C1 segment of cervical spinal cord (tissue), 14 donors: ENCODE measurements around the gene EPAS1.

Experiments
- DNase-seq, 14 donors: peaks; one replicate each; lab custom pipeline; 2025; lab: John Stamatoyannopoulos, UW

EPAS1 gene

DNA sequence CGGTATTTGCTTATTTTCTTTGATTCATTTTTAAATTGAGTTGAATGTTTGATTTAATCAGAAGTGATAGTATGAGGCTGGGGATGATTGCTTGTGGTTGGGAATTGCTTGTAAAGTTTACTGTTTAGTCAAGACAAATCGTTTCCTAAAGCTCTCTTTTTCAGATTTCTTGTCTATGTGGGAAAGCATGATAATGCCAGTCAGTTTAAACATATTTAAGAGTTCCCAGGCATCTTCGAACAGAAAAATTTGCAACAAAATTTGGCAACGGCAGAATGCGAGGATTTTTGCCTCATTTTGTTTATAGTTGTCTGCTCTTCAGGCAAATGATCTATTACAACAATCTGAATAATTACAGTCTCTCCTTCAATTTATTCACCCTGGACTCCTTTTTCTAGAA, 22.5 kb downstream of the EPAS1 start:
- DNase-seq: no peak

DNA sequence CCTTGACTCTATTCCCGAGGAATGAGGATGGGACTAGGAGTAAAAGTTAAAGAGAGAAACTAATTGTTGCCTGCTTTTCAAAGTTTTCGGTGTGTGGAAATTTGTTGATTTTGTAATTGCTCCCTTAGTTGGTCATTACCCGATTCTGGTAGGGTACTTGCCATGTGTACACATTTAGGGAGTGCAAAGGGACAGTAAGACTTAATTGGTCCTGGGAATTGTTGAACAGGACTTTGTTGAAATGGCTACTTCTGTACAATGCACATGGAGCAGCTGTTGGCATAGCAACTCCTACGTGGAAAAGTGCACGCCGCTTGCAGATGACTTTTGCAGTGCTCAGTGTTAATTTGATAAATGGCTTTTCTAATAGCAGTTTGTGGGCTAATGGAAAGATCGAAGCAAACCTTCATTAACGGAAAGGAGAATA, 22.9 kb downstream of the EPAS1 start:
- no peak for DNase-seq

DNA sequence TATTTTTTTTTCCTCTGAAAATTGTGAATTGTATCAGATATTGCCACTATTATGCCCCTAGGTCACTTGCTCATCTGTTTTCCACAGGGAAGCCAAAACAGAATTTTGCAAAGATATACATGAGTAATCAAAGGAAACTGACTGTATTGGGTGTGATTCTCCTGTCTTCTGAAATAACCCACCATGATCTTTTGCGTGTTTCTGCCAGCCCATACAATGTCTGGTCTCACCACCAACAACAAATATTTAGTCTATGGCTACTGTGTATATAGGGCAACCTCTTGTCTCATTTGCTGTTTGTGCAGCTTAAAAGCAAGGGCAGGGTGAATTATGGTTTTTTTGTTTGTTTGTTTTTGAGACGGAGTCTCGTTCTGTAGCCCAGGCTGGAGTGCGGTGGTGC, 26.5 kb downstream of the EPAS1 start:
- no peak for DNase-seq

DNA sequence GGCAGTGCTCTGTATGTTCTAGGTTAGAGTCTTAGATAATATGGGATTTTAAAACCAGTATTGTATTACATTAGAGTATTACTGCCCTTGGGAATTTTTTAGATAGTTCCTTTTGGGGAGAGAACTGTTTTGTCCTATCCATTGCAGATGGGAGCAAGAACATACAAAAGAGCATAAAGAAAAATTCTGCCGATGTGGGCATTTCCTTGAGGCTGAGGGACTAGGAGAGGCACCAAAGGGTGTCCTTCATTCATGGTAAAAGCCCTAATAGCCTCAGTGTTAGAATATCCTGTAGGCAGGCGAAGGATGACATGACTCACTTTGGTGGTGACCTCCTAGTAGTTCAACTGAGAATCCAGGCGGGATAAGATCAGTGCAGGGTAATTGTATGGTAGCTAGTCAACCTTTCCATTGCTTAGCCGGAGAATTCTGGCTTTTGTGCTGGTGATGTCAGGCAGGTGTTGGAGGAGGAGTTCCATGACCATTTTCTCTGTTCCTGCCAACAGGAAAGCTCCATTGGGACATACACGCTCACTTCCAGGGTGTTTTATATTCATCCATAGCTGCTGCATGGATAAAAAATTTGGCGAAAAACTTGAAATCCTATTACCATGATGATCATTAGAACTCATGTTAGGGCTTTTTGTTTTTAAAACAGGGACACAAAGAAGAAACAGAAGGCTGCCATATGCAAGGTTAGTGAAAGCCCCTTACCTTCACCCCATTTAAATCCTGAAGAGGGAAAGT, 28.1 kb downstream of the EPAS1 start:
- no peak for DNase-seq

DNA sequence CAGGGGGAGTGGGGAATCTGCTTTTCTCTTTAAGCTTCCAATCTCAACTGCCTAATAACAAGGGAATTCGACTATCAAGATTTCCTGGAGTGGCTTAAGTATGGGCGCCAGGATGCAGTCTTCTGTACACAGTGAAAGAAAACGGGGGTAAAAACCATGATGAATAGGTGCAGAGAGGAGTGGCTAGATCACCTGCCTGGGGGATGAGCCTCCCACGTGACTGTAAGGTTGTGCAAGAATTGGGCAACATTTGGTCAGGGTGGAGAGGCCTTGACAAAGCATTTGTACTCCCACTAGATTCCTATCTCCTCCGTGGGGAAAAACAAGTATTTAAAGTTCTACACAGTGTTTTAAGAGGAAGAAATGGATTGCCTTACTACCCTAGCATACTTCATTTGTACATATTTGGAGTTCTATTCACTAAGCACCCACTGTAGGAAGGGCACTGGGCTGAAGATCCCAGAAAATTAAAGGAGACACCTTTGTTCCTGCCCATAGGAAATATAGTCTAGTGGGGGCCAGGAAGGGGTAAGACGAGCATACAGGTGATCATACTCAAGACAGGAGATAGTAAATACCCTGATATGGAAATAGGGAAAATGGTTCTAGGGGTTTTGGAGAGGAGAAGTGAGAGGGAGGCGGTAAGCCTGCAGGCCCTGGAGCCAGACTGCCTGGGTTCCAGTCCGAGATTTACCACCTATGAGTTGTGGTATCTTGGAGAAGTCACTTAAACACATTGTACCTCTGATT, 29.2 kb downstream of the EPAS1 start:
- DNase-seq: no peak

DNA sequence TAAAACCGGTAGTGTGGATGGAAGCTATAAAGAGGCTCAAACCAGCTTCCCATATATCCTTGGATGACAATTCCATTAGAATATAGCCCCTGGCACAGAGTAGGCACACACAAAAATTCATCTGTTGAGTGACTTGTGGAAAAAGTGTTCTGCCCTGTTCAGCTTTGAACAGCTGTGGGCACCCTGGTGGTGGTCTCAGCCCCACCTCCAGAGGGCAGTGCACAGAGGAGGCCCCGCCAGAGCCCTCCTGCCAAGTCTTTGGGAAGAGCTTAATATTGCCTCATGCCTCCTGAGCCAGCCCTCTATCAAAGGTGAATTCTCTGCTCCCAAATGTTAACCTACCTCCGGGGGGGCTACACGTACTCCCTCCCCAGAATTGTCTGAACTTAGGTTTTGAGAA, 30.4 kb downstream of the EPAS1 start:
- no peak for DNase-seq

DNA sequence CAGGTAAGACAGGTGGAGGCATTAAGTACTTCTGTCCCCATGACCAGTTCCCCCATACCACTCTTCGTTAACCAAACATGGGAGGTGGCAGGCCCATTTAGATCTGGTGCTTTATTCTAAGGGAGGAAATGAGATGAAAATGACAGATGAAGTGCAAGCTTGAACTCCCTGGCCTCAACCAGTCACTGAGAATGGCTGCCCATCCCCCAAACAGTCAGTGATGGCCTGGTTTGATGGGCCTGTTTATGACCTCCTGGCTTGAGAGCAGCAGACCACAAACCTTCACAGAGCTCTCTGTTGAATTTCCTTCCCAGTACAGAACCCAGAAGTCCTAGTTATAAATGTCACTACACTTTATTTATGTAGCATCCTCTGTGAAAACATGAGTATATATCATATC, 31.1 kb downstream of the EPAS1 start:
- DNase-seq: no peak

DNA sequence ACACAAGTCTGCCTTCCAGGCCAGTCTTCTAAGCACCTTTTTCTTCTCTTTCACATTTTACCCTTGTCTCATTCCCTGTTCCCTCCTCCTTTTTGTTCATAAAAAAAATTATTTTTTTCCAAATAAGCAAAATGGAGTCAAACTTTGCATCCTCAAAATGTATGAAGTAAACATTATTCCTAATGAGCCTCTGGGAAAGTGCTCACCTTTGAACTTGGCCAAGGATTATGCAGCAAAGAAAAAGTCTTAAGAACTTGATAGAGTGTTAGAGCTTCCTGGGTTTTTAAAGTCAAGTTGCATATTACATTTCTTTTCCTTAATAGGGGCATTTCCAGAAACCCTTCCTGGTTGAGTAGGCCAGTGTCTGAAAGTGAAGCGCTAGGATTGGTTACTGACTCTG, 31.6 kb downstream of the EPAS1 start:
- no peak for DNase-seq

DNA sequence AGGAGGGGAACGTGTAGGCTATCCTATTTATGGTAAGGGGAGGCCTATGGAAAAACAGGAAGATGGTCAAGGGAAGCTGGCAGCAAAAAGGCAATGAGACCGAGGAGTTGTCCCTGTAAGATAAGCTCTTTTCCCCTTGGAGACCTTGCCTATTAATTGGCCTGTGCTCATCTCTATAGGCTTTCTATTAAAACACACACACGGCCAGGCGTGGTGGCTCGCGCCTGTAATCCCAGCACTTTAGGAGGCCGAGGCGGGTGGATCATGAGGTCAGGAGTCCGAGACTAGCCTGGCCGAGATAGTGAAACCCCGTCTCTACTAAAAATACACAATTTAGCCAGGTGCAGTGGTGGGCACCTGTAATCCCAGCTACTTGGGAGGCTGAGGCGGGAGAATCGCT, 32.1 kb downstream of the EPAS1 start:
- no peak for DNase-seq

DNA sequence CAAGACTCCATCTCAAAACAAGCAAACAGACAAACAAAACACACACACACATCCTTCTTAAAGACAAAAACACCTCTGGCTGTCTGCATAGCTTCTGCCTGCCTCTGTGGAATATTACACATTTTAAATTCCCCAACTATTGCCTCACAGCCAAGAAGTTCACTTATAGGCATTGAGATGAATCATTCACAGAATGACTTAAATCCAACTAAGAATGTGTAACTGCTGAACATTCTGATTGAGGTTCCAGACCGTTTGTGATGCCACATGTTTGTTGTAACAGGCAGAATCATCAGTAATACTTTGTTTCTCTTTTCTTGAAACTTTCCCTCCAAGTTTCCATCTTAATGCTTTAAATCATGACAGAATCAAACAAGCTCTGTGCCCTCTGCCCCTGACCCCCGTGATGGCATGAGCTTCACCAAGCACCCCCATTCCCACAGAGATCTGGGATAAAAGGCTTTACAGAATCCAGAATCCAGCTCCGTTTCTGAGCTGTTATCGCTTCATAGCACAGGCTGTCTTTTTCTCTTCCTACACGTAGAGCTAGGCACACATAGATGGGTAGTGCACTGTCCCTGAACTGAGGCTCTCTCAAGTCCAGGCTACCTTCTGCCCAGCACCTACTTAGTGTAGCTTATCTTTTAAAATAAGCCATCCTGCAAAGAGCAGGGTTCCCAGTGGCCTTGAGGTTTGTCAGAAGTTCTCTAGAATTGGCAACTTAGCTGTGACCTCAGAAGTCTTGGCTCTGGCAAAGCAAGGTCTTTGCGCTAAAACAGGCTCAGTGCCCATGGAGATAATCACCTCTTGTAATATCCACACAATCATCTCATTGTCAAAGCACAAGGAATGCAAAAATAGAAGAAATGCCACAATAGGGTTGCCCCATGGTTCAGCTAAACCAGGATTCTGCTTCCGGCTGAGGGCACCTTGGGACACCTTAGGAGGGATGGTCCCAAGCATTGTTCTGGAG, 32.9 kb downstream of the EPAS1 start:
- DNase-seq: no peak

DNA sequence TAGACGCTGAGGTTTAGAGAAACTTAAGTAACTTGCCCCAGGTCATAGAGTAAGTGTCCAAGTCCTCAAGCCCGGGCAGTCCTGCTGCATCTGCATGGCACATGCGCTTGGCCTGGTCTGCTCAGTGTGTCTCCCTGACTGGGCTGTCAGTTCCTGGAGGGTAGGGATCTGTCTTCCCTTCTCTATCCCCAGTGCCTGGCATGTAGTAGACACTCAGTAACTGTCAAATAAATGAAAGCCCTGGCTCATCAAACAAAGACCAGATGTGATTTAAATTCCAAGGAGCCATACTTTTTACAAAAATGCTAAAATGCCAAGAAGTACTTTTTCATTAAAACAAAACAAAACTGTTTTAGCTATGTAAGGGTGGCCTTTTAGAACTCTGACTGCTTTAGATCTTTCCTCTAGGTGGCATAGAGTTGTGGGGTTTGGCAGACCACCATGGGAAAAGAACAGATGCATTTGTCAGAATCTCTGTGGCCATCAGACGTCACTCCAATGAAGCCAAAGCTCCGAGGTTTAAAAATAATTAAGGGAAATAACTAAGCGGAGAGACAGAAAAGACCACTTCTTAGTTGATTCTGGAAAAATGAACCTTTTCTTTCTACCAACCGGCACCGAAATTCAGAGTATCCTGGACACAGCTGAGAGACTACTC, 34.0 kb downstream of the EPAS1 start:
- DNase-seq: no peak

DNA sequence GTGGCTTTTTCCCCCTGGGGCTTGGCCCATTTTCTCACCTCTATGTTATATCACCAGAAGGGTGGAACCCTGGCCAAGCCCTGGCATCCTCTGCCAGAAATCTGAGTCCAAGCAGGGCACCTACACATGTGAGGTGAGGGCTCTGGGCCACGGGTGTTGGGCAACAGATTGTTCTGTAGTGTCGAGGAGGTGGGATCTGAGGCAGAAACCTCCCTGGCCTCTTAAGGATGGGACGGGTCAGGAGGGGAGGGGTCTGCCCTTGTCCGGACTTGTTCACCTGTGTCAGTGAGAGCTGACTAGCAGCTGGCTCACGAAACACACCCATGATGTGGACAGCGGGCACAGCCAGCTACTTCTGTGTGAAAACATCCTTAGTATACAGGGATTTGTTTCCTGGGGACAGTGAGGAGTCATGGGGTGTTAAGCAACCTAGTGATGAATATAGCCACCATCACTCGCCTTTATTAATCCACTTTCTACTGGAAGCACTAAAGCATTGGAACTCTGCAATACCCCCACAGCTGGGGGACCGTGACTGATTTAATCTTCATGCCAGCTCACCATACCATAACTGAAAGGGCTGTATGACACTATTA, 35.6 kb downstream of the EPAS1 start:
- no peak for DNase-seq

DNA sequence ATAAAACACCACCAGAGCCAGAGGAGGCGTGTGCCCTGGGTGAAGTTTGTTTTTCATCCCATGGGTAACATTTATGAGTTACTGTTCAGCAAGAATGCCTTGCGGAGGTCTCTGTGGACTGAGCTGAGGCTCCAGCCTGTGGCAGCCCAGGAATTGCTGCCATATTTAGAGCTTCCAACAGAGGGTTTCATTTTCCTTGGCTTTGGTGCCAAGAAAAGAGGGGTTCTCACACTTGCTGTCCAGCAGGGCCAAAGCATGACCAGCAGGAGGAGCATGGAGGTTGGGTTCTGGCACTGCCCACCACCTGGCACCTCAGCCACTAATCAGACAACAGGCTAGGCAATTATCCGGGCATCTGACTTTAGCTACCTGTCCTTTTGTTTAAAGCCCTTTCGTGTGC, 36.7 kb downstream of the EPAS1 start:
- peak in 1 of 14 donors; percentile 21 for DNase-seq

DNA sequence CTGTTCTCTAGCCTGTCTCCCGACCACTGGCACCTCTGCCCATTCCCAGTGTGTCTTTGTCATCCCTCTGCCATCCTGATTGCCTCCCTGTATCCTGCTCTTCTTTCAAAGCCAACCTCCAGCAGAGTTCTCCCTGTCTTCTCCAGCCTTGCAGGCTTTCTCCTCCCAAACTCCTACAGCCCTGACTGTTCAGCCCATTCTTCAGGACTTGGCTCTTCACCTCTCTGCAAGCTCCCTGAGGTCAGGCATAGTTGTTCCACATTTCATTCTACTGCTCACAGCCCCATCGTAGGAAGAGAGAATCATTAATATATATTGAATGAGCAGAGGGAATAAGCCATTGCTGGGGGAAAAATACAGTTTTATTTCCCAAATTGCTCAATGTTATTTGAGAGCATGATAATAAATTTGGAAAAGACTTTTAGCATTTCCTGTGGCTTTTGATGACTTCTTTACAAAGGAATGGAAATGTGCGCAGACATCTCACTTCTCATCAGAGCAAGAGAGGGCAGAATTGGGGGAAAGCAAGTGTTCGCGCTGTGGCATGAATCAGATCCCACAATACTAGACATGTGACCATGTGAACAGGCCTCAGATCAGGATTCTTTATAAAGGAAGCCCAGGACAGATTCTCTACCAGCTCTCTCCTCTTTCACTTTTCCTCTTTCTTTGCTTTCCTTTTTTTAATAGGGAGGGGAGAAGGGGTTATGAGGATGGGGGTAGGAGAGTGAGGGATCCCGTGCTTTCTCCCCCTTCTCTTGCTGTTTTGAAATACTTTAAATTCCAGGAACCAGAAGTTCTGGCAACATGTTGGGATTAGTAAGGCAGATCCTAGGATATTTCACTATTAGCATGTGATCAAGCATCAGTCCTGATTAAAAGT, 37.4 kb downstream of the EPAS1 start:
- no peak for DNase-seq

DNA sequence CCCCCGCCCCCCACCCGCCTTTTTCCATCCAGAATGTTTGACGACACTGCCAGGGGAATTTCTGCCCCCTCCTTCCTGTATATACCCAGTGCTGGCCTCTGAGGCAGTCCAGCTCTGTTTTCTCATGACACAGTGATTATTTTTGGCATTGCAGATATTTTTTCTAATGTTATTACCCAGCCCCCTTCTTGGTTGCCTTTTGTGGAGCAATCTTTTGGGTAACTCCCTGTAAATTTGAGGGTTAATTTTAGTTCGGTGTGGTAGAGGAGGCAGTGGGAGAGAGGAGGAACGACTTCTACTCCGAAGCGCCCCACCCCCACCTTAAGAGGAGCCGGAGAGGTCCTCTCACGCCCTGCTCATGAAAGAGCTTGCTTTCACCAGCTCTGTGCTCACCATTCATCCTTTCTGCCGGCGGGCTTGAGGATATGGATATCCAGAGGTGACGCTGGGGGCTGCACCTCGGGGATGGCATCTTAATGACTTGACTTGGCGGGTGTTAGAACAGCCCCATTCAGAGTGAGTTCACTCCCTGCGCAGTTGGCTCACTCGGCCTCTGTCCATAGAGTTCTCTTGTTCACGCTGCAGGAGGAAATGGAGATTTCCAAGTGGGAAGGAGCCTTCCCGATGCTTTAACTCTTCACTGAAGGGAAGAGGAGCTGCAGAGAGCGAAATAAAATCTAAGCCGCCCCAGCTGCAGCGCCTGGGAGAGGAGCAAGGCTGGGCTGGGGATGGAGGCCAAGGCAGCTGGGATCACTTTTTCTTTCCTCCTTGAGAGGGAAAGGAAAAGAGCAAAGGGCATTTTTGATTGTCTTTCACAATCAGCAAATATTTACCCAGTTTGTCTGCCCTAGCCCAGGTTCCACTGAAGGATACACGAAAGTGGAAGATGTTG, 38.4 kb downstream of the EPAS1 start:
- DNase-seq: peak in 8 of 14 donors; percentile 11 to 55 (median 41)

DNA sequence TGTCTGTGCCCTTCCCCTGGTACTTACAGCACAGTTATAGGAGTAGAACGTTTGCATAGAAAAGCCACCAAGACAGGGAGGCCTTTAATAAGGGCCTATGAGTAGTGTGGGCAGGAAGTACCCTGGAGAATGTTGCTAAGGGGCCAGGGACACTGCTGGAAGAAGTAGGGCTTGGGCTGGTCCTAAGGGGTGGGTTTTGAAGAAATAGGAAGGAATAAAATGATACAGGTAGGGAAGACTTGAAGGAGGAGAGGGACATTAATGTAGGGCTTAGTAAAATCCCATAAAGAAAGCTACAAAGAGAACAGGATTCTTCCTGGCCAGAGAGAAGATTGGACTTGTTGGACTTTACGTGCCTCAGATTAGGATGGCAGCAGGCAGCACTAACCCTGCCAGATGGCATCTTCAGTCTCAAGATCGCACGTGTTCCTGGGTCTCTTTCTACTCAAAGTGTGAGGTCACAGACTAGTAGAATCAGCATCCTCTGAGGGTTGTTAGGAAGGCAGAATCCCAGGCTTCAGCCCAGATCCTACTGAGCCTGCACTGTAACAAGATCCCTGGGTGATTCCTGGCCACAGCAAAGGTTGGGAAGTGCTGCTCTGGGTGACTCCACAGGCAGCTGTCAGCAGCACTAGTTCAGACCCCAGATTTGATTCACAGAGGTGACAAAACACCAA, 39.2 kb downstream of the EPAS1 start:
- peak in 1 of 14 donors; percentile 20 for DNase-seq

DNA sequence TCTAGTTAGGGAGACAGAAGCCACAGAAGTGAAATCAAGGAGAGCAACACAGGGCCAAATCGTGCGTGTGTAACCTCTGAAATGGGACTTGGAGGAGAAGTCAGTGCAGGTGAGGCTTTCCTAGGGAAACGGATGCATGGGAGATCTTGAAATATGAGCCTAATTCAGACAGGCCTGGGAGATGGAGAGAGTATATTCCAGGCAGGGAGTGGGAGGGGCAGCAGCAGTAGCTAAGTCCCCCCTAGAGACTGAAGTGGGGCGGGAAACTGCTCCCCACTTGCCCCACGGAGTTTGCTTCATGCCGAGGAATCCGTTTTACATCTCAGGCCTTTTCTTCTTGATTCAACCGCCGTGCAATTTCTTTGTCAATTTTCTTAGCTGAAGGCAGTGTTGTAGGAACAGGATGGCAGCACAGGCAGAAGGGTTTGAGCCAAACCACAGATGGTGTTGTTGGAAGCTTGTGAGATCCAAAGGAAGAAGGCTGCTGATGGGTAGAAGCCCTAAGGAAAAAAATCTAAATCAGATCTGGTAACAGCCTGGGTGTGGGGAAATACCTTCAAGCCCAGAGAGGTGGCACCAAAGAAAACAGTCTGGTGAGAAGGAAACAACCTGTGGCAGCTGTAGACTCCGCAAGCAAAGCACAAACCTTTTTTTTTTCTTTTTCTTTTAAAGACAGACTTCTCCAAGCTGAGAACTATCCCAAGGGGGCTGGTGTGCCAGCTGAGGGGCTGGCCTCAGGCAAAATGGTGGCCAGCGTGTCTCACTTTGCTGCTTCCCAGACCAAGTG, 40.2 kb downstream of the EPAS1 start:
- peak in 1 of 14 donors; percentile 73 for DNase-seq

DNA sequence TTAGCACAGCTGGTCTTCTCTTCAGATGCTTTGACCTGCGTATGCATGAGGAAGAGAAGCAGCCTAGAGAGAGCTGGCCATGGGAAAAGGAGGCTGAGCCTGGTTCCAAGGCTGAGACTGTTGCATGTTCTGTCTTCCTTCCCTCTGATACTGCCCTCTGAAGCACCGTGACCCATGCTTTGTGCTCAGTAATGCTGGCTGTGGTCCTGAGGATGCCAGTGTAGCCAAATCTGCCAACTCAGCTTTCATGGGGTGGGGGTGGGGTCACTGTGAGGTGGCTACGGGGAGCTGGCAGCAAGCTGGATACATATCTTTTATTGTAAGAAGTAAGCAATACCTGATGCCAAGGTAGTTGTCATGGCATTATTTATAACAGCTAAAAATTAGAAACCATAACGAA, 41.5 kb downstream of the EPAS1 start:
- DNase-seq: no peak
